Right atrium auricular region (tissue), 2 donors: ENCODE data around the gene ITIH4. TPM values are rescaled to one million over a fixed set of nuclear protein-coding genes. Genes with fewer than 3 reads are reported as not detected.

Source experiments
- DNase-seq: peaks from one replicate; pipeline ENCODE4 v3.0.0-alpha.2; 2019; ENCODE audit warnings: low spot score
- H3K27ac ChIP-seq, 2 donors: fragments of 200-600 bp; sonication (generic); 1 replicate in 1 of 2; 2 replicates in 1 of 2; pipeline ENCODE4 v1.5.1; 2016 to 2019
- H3K27me3 ChIP-seq, 2 donors: fragments of 200-600 bp; sonication (generic); one replicate each; pipeline versions ENCODE4 v1.5.1 to v1.6.0; 2017 to 2019
- H3K36me3 ChIP-seq: fragments of 200-600 bp; sonication (generic); one replicate; pipeline ENCODE4 v1.5.1; 2016
- H3K4me1 ChIP-seq, 2 donors: fragments of 200-600 bp; sonication (generic); one replicate each; pipeline versions ENCODE4 v1.5.1 to v1.6.0; 2017 to 2019
- H3K4me3 ChIP-seq, 2 donors: fragments of 200-600 bp; sonication (generic); 1 replicate in 1 of 2; 2 replicates in 1 of 2; pipeline ENCODE4 v1.5.1; 2017 to 2019; ENCODE audit warnings: mild to moderate bottlenecking in 1 of 2, moderate library complexity in 1 of 2
- H3K9me3 ChIP-seq, 2 donors: fragments of 200-600 bp; sonication (generic); one replicate each; pipeline ENCODE4 v1.5.1; 2019
- CTCF ChIP-seq, 2 donors: fragments of 200-600 bp; sonication (generic); IDR thresholded peaks; one replicate each; pipeline ENCODE4 v1.5.1; 2019; ENCODE audit warnings: antibody characterized with exemption in 2 of 2
- total RNA-seq, 2 donors: library from RNA; depleted of rRNA; stranded (reverse); fragments of >200 nt; gene quantifications; one replicate each; pipeline ENCODE4 v1.1.0, GENCODE V29; 2016

The ITIH4 gene
- total RNA-seq, 2 donors from 2014 or later: 1.2 TPM; not detected in 1

GRCh38 chr3:52798978-52799476, 31.4 kb downstream of the ITIH4 start:
- no peak for DNase-seq
- no peak for TF ChIP-seq CTCF (IDR thresholded peaks at IDR 0.05)
- Histone ChIP-seq H3K9me3 (no peaks in the 10 kb centered on the region), H3K4me3 (no peak overlapping the region), H3K27ac (no peak overlapping the region), H3K4me1 (no peaks in the 10 kb centered on the region), H3K27me3 (no peaks in the 10 kb centered on the region), H3K36me3 (no peaks in the 10 kb centered on the region)

GRCh38 chr3:52798376-52798977, 32.0 kb downstream of the ITIH4 start:
- Histone ChIP-seq H3K4me3 (no peak overlapping the region), H3K4me1 (no peaks in the 10 kb centered on the region), H3K9me3 (no peaks in the 10 kb centered on the region), H3K27ac (no peak overlapping the region), H3K36me3 (no peaks in the 10 kb centered on the region), H3K27me3 (no peaks in the 10 kb centered on the region)
- no peak for DNase-seq
- no peak for TF ChIP-seq CTCF (IDR thresholded peaks at IDR 0.05)

GRCh38 chr3:52796411-52796810, 34.1 kb downstream of the ITIH4 start:
- H3K4me3 ChIP-seq: no peak overlapping the region
- H3K27me3 ChIP-seq: no peaks in the 10 kb centered on the region
- no peak for TF ChIP-seq CTCF (IDR thresholded peaks at IDR 0.05)
- no peaks in the 10 kb centered on the region for H3K36me3 ChIP-seq
- no peaks in the 10 kb centered on the region for H3K4me1 ChIP-seq
- H3K9me3 ChIP-seq: no peaks in the 10 kb centered on the region
- no peak for DNase-seq
- no peak overlapping the region for H3K27ac ChIP-seq

GRCh38 chr3:52795298-52795900, 35.1 kb downstream of the ITIH4 start:
- no peak for TF ChIP-seq CTCF (IDR thresholded peaks at IDR 0.05)

GRCh38 chr3:52794612-52795099, 35.8 kb downstream of the ITIH4 start, which contains the start of gene ITIH3:
Gene ITIH3, plus strand, starts transcription at chr3:52794796. Its CDS starts 8 bp downstream, at chr3:52794804.
- H3K4me1 ChIP-seq: no peaks in the 10 kb centered on the region
- H3K27ac ChIP-seq: peak within 1 kb of the TSS in 1 of 2 donors; percentile 3
- peak; percentile 65 for DNase-seq
- H3K9me3 ChIP-seq: no peaks in the 10 kb centered on the region
- H3K27me3 ChIP-seq: no peaks in the 10 kb centered on the region
- no peaks in the 10 kb centered on the region for H3K36me3 ChIP-seq
- no peak within 1 kb of the TSS for H3K4me3 ChIP-seq
- no peak for TF ChIP-seq CTCF (IDR thresholded peaks at IDR 0.05)

More at GRCh38 chr3:52795298-52795900, 35.1 kb downstream of the ITIH4 start:
- Histone ChIP-seq H3K27me3 (no peaks in the 10 kb centered on the region), H3K4me1 (no peaks in the 10 kb centered on the region), H3K4me3 (no peak overlapping the region), H3K36me3 (no peaks in the 10 kb centered on the region), H3K9me3 (no peaks in the 10 kb centered on the region), H3K27ac (no peak overlapping the region)
- DNase-seq: no peak
